Nephron (organoid): ENCODE measurements around the gene CEP57L1.

Experiments used
- H3K27ac Mint-ChIP-seq, 3 experiments: 2 replicates each; pipeline ENCODE4 v1.8.0; 2020; ENCODE audit warnings: mixed read lengths in 3 of 3, mild to moderate bottlenecking in 2 of 3, moderate library complexity in 1 of 3
- H3K27me3 Mint-ChIP-seq: 2 replicates; pipeline ENCODE4 v1.8.0; 2021; ENCODE audit warnings: low read depth, mild to moderate bottlenecking, moderate library complexity, mixed read lengths
- H3K36me3 Mint-ChIP-seq: 2 replicates; pipeline ENCODE4 v1.8.0; 2020; ENCODE audit warnings: low read depth, mixed read lengths
- H3K4me1 Mint-ChIP-seq: 2 replicates; pipeline ENCODE4 v1.8.0; 2020; ENCODE audit warnings: mixed read lengths
- H3K4me3 Mint-ChIP-seq, 3 experiments: 2 replicates each; pipeline ENCODE4 v1.8.0; 2020; ENCODE audit warnings: mild to moderate bottlenecking in 3 of 3, mixed read lengths in 3 of 3, moderate library complexity in 2 of 3
- H3K9me3 Mint-ChIP-seq: 2 replicates; pipeline ENCODE4 v1.8.0; 2020; ENCODE audit warnings: mixed read lengths
- CTCF ChIP-seq, 3 experiments: fragments of 200-600 bp; sonication (generic); IDR thresholded peaks; one replicate each; pipeline ENCODE4 v1.5.0; 2021; ENCODE audit warnings: antibody characterized with exemption in 3 of 3; ENCODE audit not compliant: unreplicated experiment in 3 of 3

CEP57L1 gene

GRCh38 chr6:109202409-109203264 is 107.3 kb downstream of the CEP57L1 start:
- Mint-ChIP-seq H3K9me3 (no peaks in the 10 kb centered on the region), H3K27me3 (no peaks in the 10 kb centered on the region), H3K4me3 (no peak overlapping the region), H3K4me1 (no peaks in the 10 kb centered on the region), H3K27ac (no peak overlapping the region), H3K36me3 (no peaks in the 10 kb centered on the region)
- TF ChIP-seq CTCF (IDR thresholded peaks at IDR 0.05; ENCODE audit: unreplicated experiment in 3 of 3), result no peak

GRCh38 chr6:109204511-109204910 is 109.2 kb downstream of the CEP57L1 start:
- H3K27me3 Mint-ChIP-seq, result no peaks in the 10 kb centered on the region
- H3K9me3 Mint-ChIP-seq, result peaks cover 3% of the 10 kb centered on the region
- no peak overlapping the region for H3K4me3 Mint-ChIP-seq
- H3K4me1 Mint-ChIP-seq, result no peaks in the 10 kb centered on the region
- H3K36me3 Mint-ChIP-seq, result no peaks in the 10 kb centered on the region
- no peak overlapping the region for H3K27ac Mint-ChIP-seq
- TF ChIP-seq CTCF (IDR thresholded peaks at IDR 0.05; ENCODE audit: unreplicated experiment in 3 of 3), result no peak

GRCh38 chr6:109212683-109213082 is 117.4 kb downstream of the CEP57L1 start:
- peaks cover 29% of the 10 kb centered on the region for H3K9me3 Mint-ChIP-seq
- H3K36me3 Mint-ChIP-seq, result no peaks in the 10 kb centered on the region
- no peaks in the 10 kb centered on the region for H3K4me1 Mint-ChIP-seq
- H3K27me3 Mint-ChIP-seq, result no peaks in the 10 kb centered on the region
- no peak for TF ChIP-seq CTCF (IDR thresholded peaks at IDR 0.05; ENCODE audit: unreplicated experiment in 3 of 3)
- no peak overlapping the region for H3K27ac Mint-ChIP-seq
- no peak overlapping the region for H3K4me3 Mint-ChIP-seq
